Measurements from ENCODE around the gene ADAMTS12. TPM values are rescaled to one million over a fixed set of nuclear protein-coding genes. Genes with fewer than 3 reads are reported as not detected.

Gene ADAMTS12
- polyA plus RNA-seq, 5 donors: 36.3 to 57.8 (median 55.2) TPM

GRCh38 chr5:33479311-33479710, 412.5 kb downstream of the ADAMTS12 start:
- DNase-seq: no peak

DNA sequence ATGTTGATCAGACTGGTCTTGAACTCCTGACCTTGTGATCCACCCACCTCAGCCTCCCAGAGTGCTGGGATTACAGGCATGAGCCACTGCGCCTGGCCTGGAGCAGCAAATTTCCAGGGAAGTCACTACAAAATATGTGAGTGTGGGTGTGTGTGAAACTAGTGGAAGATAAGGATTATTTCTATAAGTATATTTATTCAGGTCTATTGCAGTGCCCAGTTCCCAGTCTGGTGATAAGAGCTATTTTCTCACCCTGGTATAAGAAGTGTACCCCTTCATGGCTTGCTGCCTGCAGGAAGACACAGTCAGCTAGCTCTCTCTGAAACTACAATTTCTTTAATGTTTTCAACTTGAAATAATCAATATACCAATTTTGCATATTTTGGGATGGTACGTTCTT, 414.0 kb downstream of the ADAMTS12 start:
- DNase-seq: no peak

DNA sequence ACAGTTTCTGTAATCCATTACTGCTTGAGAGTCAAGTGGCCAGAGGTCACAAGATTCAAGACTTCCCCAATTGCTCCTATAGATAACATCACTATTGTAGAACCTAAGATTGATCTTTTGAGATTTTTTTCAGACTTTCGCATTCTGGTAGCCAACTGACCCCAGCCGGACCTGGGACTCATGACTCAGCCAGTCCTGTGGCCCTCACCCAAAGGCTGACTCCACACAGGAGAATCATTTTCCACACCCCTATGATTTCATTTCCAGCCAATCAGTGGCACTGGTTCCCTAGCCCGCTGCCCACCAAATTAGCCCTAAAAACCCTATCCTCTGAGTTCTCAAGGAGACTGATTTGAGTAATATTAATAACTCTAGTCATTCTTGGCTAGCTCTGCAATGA, 414.8 kb downstream of the ADAMTS12 start:
- no peak for DNase-seq

DNA sequence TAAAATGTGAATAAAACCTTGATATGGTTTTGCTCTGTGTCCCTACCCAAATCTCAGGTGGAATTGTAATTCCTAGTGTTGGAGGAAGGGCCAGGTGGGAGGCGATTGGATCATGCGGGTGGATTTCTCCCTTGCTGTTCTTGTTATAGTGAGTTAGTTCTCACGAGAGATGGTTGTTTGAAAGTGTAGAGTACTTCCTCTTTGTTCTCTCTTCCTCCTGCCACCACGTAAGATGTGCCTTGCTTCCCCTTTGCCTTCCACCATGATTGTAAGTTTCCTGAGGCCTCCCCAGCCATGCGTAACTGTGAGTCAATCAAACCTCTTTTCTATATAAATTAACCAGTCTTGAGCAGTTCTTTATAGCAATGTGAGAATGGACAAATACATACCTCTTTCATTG, 416.1 kb downstream of the ADAMTS12 start:
- no peak for DNase-seq

- no peak for DNase-seq
These were observed 416.8 kb downstream of the ADAMTS12 start for GRCh38 chr5:33474931-33475499.

GRCh38 chr5:33474004-33474403, 417.8 kb downstream of the ADAMTS12 start:
- no peak for DNase-seq

Other genes starting within 250 kb of the ADAMTS12 start
- under 1 TPM in 2 of 5 donors, not detected in 3; 0.09 TPM for gene RXFP3, start 44.4 kb upstream of the ADAMTS12 start, polyA plus RNA-seq (ENCODE audit: insufficient read depth in 1 of 5, insufficient read length in 5 of 5, low replicate concordance in 1 of 5)
- gene SLC45A2, start 92.7 kb upstream of the ADAMTS12 start, polyA plus RNA-seq (ENCODE audit: insufficient read depth in 1 of 5, insufficient read length in 5 of 5, low replicate concordance in 1 of 5): under 1 TPM in 4 of 5 donors, not detected in 1; 0.10 to 0.28 (median 0.15) TPM
- 10 to 100 TPM; 10.8 to 17.8 (median 11.8) TPM for gene AMACR, start 116.1 kb upstream of the ADAMTS12 start, polyA plus RNA-seq (ENCODE audit: insufficient read depth in 1 of 5, insufficient read length in 5 of 5, low replicate concordance in 1 of 5)
- 10 to 100 TPM; 20.7 to 27.7 (median 22.2) TPM for gene C1QTNF3, start 151.2 kb upstream of the ADAMTS12 start, polyA plus RNA-seq (ENCODE audit: insufficient read depth in 1 of 5, insufficient read length in 5 of 5, low replicate concordance in 1 of 5)